GM18951 (cell line): ENCODE data around the gene PCSK2.

ENCODE experiments used
- POLR2A ChIP-seq: IDR thresholded peaks from 4 replicates; pipeline ENCODE4 v1.6.1; 2011; ENCODE audit warnings: mild to moderate bottlenecking; ENCODE audit not compliant: insufficient read length, insufficient read depth; ENCODE audit errors: extremely low read depth
- in situ Hi-C: fragments of 300-500 bp; cut with MboI; formaldehyde crosslinking; loops from one replicate; pipeline ENCODE4 v1.12.0; 2022; ENCODE audit warnings: low sequenced_read_pairs, mixed read lengths, inconsistent platforms; ENCODE audit not compliant: unreplicated experiment

PCSK2 gene

DNA sequence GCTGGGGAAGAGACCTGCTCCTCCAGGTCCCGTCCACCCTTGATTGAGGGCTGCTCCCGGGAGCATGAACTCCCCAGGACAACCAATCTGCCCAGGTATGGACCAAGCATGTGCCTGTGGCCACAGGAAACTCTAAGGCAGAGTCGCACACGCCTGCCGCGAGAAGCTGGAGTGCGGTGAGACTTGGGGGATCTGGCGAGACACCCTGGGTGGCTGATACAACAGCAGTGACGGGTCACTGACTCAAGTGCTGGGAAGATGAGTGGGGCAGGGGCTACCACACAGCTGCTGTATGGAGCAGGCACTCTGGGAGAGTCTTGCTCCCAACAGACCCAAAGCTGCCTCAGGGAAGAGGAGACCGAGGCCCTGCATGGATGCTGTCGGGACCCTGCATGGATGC is 264.2 kb downstream of the PCSK2 start:
- in situ Hi-C loops = no loop called here
- TF ChIP-seq POLR2A = no peak

DNA sequence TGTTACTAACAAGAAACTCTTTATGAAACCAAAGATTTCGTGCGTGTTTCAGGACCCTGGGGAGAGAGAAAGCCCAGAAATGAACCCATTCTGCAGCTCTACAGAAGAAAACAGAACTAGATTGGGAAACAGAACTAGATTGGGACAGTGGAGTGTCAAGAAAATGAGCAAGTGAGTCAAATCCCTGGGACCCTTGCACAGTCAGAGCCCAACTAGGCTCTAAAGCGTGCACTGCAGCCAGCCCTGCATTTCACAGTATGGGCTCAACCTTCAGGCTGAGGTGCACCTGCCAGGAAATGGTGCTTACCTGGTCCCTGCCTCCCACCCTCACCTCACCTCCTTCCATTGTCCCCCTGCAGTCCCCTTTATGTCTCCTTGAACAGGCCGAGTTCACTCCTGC is 264.6 kb downstream of the PCSK2 start:
- in situ Hi-C loops = no loop called here
- TF ChIP-seq POLR2A = no peak

DNA sequence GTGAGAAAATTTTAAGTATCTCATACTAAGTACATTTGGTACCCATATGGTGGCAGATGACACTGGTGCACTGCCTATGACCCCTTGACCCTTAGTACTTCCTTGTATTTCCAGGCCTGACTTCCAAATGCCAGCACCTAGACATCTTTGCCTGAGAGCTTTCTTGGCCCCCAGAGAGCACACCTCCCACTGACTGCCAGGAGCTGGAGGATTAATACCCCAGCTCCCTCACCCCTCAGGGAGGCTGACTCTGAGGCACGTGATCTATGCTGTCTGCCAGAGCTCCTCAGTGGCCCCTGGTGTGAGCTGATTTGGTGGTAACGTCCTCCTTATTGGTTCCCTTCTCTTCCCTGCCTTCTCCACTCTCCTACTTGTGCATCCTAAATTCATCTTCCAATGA is 266.3 kb downstream of the PCSK2 start:
- no peak for TF ChIP-seq POLR2A
- in situ Hi-C loops = no loop called here

DNA sequence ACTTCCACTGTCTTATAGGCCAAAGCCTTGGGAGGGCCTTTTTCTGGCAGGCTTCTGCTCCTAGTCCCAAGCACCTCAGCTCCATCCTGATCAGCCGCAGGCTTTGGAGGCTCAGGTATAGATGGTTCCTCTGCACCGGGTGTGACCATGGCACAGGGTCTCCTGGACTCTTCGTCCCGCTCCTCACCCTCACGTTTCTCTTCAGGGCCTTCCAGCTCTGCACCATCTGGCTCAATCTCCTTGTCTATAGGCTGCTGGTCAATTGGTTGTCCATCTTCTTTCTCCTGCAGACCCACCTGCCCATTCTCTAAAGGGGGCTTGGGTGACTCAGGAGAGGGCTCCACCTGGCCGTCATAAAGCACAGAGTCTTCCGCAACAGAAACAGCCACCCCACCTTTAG is 267.4 kb downstream of the PCSK2 start:
- in situ Hi-C loops = no loop called here
- TF ChIP-seq POLR2A = no peak

DNA sequence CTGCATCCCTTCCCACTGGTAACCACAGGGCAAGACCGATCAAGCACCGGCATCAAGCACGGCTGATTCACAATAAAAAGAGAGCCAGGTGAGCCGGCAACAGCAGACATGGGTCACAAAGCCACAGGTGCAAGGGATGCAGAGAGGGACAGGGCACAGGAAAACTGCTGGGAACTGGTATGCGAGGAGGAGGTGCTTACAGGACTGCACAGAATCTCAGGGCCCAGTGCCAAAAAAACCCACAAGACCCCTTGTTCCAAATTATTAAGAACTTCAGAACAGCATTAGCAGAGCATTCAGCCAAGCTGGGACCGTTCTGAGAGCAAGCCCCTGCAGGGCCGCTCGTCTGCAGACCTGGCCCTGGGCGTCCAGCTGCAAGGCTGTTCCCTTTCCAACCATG is 269.0 kb downstream of the PCSK2 start:
- in situ Hi-C loops = no loop called here
- no peak for TF ChIP-seq POLR2A

DNA sequence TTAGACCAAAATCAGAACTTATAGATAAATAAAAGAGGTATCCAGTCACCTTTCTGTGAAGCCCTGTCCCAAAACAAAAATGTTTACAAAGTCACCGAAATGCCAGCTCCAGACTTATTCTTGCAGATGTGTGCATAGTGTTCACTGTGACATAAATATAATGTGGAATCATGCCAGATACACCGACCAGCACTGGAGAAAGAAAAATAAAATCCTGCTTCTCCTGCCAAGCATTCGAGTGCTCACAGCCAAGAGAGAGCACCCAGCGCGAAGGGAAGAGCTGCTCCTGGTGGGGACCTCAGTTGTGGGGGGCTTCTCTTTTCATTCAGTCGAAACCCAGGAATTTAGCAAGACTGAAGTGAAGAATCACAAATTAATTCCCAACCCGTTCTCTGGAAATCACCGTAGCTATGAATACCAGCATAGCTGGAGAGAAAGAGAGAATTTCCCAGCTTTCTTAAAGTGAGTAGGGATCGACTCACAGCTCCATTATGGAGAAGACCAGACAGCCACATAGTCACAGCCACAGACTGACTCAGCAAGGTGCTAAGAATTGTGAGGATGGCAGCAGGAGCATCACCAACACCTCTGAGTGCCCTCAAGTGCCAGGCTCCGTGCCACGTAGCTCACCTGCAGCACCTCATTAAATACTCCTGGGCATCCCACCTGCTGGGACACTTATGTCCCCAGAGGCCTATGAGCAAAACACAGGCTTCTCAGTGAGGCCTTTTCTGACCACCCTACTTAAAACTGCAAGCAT is 271.2 kb downstream of the PCSK2 start:
- no peak for TF ChIP-seq POLR2A
- in situ Hi-C loops = no loop called here

DNA sequence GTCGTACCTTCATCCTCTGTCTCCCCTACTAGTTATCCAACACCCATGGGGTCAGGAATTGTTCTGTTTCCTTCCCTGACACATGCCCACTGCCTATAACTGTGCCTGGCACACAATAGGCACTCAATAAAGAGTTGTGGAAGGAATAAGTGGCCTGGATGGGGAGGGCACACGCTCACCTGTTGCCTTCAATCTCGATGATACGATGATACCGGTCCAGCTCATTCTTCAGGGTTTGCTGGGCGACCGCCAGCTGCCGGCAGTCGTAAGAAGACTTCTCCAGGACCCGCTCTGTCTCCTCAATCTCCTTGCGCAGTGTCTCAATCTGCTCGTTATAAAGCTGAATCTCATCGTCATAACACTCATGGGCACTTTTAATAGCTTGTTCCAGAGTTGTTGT is 271.8 kb downstream of the PCSK2 start:
- TF ChIP-seq POLR2A = no peak
- in situ Hi-C loops = no loop called here

DNA sequence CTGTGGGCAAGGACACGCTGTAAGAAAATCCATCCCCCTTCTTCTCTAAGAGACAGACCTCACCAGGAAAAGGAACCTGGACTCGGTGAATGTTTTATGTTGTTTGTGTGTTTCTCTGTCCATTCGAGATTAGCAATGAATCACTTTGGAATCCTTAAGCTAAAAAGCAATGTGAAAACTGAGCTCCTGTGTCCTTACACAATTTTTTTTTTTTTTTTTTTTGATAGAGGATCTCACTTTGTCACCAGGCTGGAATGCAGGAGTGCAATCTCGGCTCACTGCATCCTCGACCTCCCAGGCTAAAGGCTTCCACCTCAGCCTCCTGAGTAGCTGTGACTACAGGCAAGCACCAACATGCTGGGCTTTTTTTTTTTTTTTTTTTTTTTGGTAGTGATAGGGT is 272.2 kb downstream of the PCSK2 start:
- no peak for TF ChIP-seq POLR2A
- in situ Hi-C loops = no loop called here

DNA sequence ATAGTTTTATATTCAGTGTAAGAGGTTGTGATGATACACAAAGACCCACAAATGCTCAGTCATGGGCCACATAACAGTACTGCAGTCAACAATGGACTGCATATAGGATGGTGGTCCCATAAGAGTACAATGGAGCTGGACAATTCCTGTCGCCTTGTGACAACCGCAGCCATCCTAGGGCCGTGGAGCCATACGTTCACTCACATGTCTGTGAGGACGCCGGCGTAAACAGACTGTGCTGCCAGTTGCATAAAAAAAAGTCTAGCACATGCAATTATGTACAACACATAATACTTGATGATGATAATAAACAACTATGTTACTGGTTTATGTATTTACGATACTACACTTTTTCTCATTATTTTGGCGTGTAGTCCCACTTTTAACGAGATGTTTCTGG is 273.4 kb downstream of the PCSK2 start:
- no peak for TF ChIP-seq POLR2A
- in situ Hi-C loops = no loop called here

DNA sequence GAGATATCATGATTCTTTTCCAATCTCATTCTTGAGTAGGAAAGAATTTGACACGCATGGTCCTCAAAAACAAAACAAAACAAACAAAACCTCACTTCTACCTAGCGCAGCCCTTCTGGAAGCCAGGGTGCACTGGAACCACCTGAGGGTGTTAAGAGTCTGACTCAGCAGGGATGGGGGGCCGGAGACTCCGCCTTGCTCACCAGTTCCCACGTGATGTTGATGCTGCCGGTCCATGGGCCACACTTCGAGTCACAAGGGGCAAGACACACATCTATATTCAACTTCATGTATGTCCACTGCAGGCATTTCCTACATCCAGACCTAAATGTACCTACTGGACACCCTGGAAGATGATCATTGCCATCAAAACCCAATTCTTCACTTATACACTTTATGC is 274.0 kb downstream of the PCSK2 start:
- in situ Hi-C loops = no loop called here
- no peak for TF ChIP-seq POLR2A

DNA sequence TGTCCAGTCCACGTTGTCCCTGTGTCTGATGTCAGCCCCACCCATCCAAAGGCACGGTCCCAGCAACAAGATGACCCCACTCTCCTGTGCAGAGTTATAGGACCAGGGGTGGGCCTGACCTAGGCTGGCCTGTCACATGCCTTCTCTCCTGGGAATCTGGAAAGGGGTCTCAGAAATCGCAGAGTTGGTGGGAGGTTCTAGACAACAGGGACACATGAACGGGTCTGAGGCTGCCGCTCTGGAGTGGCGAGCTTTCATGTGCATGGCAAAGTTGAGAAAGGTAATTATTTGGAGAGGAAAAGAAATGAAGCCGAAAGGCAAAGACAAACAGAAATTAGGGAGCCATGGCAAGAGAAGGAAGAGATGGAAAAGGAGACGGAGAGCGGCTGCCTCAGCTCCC is 274.9 kb downstream of the PCSK2 start:
- in situ Hi-C loops = no loop called here
- TF ChIP-seq POLR2A = no peak

DNA sequence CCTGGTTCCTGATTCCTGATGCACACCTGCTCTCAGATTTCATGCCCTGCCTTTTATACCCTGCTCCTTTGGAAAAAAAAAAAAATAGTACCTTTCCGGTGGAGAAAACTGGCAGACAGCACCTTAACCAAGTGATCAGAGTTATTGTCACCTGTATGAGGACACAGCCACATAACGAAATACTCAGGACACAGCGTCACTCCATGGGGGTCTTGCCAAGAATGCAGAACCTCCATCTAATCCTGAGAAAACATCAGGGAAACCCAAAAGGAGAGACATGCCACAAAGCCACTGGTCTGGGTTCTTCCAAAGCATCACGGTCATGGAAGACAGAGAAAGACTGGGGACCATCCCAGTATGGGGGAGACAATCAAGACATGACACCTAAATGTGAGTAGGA is 275.3 kb downstream of the PCSK2 start:
- TF ChIP-seq POLR2A = no peak
- in situ Hi-C loops = no loop called here

DNA sequence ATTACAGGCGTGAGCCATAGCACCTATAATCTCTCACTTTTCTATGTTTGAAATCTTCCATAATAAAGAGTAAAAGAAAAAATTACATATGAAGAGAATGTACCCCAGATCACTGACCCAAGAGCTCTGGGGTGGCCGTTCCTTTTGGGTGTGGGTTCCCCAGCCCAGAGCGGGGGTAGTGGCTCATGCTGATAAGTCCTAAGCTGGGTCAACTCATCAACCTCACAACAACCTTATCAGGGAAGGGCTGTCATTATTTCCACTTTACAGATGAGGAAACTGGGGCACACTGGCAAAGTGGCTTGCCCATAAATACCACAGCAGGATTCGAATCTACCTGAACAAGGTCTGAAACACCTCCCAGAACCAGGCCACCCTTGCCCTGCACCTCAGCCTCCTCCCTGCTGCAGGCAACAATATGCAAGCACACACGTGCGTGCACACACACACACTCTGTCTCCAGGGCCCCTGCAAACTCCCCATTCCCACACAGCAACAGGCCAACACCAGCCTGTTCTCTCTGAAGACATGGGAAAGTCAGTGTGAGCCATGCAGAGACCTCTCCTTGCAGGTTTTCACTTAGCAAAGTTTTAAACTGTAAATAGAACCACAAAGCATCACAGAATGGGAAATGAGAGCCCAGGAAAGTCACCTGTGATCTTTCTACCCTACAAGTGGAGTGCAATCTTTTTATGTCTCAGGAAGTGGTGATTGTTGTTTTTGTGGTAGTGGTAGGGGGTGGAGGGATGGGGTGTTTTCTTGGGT is 276.6 kb downstream of the PCSK2 start:
- no peak for TF ChIP-seq POLR2A
- in situ Hi-C loops = no loop called here
